GM12864 (cell line): Measurements from ENCODE around the gene PRC1.
A peak's percentile ranks its signal among the peaks of the same experiment; 100 is the strongest.

Source experiments
- DNase-seq: peaks from one replicate; pipeline ENCODE4 v3.0.0-alpha.2; 2011; ENCODE audit warnings: low read depth
- H3K4me3 ChIP-seq: 2 replicates; pipeline ENCODE4 v1.5.1; 2011; ENCODE audit warnings: mild to moderate bottlenecking, low read depth, low read length, control low read depth
- CTCF ChIP-seq: IDR thresholded peaks from 2 replicates; pipeline ENCODE4 v1.5.1; 2011; ENCODE audit warnings: low read depth, mild to moderate bottlenecking, moderate library complexity, low read length, control low read depth, inconsistent platforms; ENCODE audit errors: missing control alignments

The PRC1 gene

GRCh38 chr15:90945091-90945490 is 49.2 kb downstream of the PRC1 start:
- no peak for TF ChIP-seq CTCF

DNA sequence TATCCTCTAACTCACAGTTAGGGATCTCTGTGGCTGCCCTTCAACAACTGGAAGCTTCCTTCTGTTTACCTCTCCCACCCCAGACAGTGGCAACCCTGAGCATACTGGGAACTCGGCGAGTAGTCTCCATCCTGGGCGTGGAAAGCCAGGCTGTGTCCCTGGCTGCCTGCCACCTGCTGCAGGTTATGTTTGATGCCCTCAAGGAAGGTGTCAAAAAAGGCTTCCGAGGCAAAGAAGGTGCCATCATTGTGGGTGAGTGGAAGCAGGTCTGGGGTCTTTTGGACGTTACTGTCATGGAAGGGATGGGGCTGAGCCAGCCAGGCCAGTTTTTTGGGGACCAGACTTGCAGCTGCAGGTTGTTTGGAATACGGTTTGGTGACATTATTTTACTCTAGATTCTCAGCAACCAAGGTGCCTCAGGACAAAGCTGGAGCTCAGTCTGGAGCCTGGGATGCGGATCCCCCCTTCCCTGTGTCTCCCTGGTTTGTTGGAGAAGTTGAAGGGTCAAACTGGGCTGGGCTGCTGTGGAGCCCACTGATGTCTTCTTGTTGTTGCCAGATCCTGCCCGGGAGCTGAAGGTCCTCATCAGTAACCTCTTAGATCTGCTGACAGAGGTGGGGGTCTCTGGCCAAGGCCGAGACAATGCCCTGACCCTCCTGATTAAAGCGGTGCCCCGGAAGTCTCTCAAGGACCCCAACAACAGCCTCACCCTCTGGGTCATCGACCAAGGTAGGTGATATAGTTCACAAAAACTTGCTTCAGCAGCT is 51.8 kb downstream of the PRC1 start:
- DNase-seq = no peak
- no peak overlapping the region for H3K4me3 ChIP-seq
- TF ChIP-seq CTCF = no peak

More at GRCh38 chr15:90945091-90945490, 49.2 kb downstream of the PRC1 start:
- no peak overlapping the region for H3K4me3 ChIP-seq
- DNase-seq = no peak

GRCh38 chr15:90941038-90941437 is 53.3 kb downstream of the PRC1 start:
- H3K4me3 ChIP-seq = no peak overlapping the region
- no peak for TF ChIP-seq CTCF

GRCh38 chr15:90939756-90940155 is 54.6 kb downstream of the PRC1 start:
- DNase-seq = no peak
- no peak for TF ChIP-seq CTCF

More at GRCh38 chr15:90941038-90941437, 53.3 kb downstream of the PRC1 start:
- DNase-seq = no peak

DNA sequence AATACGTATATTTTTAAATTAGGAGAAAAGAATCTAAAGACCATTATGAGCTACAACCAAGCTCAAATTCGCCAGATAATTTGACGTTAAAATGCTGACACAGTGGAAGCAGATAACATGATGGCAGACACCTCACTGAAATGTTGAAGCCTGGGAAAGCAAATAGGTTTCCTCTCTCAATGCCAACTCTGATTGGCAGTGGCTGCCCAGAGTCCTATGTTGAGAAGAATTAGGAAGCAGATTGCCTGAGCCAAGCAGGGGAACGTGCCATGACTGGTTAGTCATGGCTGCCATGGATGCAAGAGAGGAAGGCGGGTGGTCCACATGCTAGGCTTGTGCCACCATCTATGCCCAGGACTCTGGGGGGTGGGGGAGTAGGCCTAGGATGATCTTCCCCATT is 56.1 kb downstream of the PRC1 start:
- no peak for TF ChIP-seq CTCF
- no peak for DNase-seq
- H3K4me3 ChIP-seq = no peak overlapping the region

More at GRCh38 chr15:90939756-90940155, 54.6 kb downstream of the PRC1 start:
- H3K4me3 ChIP-seq = no peak overlapping the region

- H3K4me3 ChIP-seq = no peak overlapping the region
- no peak for TF ChIP-seq CTCF
- DNase-seq = no peak
Measured at GRCh38 chr15:90936823-90937222, 57.5 kb downstream of the PRC1 start.

DNA sequence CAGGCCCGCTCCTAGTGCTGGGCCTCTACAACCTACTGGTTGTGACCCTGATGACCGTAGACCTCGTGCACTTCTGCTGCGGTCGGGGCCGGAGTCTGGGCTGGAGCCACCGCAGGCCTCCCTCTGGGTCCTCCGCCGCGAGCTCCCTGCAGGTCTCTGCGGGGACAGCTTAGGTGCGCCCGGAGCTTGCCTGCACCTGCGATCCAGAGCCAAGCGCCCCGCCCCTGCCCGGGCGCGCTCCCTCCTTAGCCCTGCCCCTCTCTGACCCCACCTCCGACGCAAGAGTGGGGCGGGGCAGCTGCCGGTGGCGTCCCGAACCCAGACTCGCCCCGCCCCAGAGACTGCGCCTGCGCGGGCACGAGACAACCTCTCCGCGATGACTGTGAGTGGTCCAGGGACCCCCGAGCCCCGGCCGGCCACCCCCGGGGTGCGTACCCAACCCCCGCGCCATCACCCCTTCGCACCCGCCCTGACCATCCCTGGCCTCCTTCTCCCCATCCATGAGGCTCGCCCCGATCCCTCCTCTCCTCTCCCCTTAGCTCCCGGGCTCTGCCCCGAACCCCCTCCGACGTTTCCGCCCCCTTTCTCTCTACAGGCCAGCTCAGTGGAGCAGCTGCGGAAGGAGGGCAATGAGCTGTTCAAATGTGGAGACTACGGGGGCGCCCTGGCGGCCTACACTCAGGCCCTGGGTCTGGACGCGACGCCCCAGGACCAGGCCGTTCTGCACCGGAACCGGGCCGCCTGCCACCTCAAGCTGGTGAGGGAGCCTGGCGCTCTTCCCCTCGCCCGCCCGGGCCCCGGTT is 59.2 kb downstream of the PRC1 start, which contains the start of gene UNC45A:
TSS of gene UNC45A (plus strand) at position 337 of the 803 bp plus-strand sequence. CDS start at position 377, 40 bp downstream.
- TF ChIP-seq CTCF = peak; percentile 1
- DNase-seq = peak; percentile 61
- H3K4me3 ChIP-seq = peak within 1 kb of the TSS; percentile 86
